ENCODE data around the gene MYT1. TPM values are rescaled to one million over a fixed set of nuclear protein-coding genes. Genes with fewer than 3 reads are reported as not detected.

The MYT1 gene
- total and polyA plus RNA-seq, 4 donors: under 0.01 to 6.5 (median 0.08) TPM

DNA sequence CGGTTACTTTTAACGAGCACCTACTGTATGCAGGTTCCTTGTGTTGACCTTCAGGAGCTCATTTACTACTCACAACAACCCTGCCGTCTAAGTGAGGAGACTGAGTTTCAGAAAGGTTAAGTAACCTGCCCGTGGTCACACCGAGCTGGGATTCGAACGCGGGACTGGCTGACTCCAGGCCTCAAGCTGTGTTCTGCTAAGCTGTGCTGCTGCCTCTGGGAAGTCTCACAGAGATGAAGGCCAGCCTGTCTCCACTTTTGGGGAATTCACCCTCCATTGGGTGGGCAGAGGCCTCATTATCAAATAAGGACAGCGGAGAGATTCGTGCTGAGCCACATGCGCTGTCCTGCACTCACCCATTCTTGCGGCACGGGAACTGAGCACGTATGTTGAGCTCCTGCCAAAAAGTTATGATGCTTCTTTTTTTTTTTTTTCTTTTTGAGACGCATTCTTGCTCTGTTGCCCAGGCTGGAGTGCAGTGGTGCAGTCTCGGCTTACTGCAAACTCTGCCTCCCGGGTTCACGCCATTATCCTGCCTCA is 25.9 kb upstream of the MYT1 start:
- H3K4me3 ChIP-seq (ENCODE audit: low read depth in 1 of 3, low read length in 3 of 3): no peak overlapping the region
- DNase-seq (ENCODE audit: low spot score): no peak
- 93% methylated on average over 18 of the region's 18 CpGs for WGBS
- H3K9me3 ChIP-seq (ENCODE audit: control insufficient read depth in 4 of 4, low read length in 3 of 4): no peaks in the 10 kb centered on the region
- no peaks in the 10 kb centered on the region for H3K36me3 ChIP-seq (ENCODE audit: control insufficient read depth in 4 of 4, insufficient read depth in 3 of 4, low read depth in 1 of 4, low read length in 3 of 4)
- no peaks in the 10 kb centered on the region for H3K4me1 ChIP-seq (ENCODE audit: control insufficient read depth in 4 of 4, insufficient read depth in 4 of 4, low read length in 3 of 4)
- TF ChIP-seq FOXA1 (IDR thresholded peaks at IDR 0.05): no peak
- TF ChIP-seq, protein P1, sequence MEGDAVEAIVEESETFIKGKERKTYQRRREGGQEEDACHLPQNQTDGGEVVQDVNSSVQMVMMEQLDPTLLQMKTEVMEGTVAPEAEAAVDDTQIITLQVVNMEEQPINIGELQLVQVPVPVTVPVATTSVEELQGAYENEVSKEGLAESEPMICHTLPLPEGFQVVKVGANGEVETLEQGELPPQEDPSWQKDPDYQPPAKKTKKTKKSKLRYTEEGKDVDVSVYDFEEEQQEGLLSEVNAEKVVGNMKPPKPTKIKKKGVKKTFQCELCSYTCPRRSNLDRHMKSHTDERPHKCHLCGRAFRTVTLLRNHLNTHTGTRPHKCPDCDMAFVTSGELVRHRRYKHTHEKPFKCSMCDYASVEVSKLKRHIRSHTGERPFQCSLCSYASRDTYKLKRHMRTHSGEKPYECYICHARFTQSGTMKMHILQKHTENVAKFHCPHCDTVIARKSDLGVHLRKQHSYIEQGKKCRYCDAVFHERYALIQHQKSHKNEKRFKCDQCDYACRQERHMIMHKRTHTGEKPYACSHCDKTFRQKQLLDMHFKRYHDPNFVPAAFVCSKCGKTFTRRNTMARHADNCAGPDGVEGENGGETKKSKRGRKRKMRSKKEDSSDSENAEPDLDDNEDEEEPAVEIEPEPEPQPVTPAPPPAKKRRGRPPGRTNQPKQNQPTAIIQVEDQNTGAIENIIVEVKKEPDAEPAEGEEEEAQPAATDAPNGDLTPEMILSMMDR (IDR thresholded peaks at IDR 0.05; ENCODE audit: low read depth, low read length, missing input control): no peak
- TF ChIP-seq HNF4A (conservative IDR thresholded peaks at IDR 0.05): no peak
- TF ChIP-seq JUND (IDR thresholded peaks at IDR 0.05): no peak
- no peak for TF ChIP-seq HNF4G (IDR thresholded peaks at IDR 0.05)
- TF ChIP-seq FOXA2 (IDR thresholded peaks at IDR 0.05): no peak
- no peak for TF ChIP-seq TAF1 (conservative IDR thresholded peaks at IDR 0.05)
- TF ChIP-seq, protein P2, sequence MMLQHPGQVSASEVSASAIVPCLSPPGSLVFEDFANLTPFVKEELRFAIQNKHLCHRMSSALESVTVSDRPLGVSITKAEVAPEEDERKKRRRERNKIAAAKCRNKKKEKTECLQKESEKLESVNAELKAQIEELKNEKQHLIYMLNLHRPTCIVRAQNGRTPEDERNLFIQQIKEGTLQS (IDR thresholded peaks at IDR 0.05): no peak
- TF ChIP-seq, protein P3, sequence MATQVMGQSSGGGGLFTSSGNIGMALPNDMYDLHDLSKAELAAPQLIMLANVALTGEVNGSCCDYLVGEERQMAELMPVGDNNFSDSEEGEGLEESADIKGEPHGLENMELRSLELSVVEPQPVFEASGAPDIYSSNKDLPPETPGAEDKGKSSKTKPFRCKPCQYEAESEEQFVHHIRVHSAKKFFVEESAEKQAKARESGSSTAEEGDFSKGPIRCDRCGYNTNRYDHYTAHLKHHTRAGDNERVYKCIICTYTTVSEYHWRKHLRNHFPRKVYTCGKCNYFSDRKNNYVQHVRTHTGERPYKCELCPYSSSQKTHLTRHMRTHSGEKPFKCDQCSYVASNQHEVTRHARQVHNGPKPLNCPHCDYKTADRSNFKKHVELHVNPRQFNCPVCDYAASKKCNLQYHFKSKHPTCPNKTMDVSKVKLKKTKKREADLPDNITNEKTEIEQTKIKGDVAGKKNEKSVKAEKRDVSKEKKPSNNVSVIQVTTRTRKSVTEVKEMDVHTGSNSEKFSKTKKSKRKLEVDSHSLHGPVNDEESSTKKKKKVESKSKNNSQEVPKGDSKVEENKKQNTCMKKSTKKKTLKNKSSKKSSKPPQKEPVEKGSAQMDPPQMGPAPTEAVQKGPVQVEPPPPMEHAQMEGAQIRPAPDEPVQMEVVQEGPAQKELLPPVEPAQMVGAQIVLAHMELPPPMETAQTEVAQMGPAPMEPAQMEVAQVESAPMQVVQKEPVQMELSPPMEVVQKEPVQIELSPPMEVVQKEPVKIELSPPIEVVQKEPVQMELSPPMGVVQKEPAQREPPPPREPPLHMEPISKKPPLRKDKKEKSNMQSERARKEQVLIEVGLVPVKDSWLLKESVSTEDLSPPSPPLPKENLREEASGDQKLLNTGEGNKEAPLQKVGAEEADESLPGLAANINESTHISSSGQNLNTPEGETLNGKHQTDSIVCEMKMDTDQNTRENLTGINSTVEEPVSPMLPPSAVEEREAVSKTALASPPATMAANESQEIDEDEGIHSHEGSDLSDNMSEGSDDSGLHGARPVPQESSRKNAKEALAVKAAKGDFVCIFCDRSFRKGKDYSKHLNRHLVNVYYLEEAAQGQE (IDR thresholded peaks at IDR 0.05): no peak
- no peak for TF ChIP-seq NR2F2 (IDR thresholded peaks at IDR 0.05)
- H3K27ac ChIP-seq (ENCODE audit: low read depth in 1 of 2, low read length in 2 of 2): no peak overlapping the region
- H3K9ac ChIP-seq (ENCODE audit: low read depth in 1 of 2, low read length in 2 of 2): no peak overlapping the region
- no peaks in the 10 kb centered on the region for H3K27me3 ChIP-seq (ENCODE audit: control insufficient read depth in 4 of 4, insufficient read depth in 4 of 4, low read length in 3 of 4)

DNA sequence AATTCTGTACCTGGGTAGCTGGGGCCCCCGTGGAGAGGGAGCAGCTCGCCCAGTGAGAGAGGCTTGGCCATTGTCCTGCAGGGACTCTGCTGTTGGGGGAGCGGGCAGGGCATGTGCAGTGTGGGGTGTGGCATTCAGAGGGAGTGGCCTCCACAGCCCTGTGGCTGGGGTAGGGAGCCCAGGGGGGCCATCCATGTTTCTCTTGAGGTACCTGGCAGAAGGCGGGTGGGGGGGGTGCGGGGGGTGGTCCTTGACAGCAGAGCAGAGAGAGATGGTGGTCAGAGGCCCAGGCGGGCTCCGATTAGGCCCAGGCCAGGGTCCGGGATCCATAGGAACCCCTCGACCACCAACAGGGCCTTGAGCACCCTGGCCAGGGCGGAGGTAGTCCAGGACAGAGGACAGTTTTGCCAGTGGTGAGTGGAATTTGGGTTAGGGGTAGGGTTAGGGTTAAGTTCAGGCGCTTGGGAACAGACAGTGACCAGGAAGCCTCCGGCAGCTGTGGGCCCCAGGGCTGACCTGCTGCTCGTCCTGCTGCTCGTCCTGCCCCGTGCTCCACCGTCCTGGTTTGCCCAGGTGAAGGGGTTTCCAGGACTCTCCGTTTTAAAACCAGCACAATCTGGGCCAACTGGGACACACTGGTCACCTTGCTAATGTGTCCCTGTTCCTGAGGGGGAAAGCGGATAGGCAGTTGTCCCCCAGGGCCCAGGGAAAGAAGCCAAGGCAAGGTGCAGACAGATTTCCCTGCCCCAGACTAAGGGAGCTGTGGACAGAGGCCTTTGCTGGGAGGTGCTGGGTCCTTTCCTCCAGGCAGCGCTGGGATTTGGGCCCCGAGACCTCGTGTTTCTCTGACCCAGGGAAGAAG is 24.8 kb upstream of the MYT1 start:
- DNase-seq (ENCODE audit: low spot score): no peak
- Histone ChIP-seq H3K4me1 (ENCODE audit: control insufficient read depth in 4 of 4, insufficient read depth in 4 of 4, low read length in 3 of 4) (no peaks in the 10 kb centered on the region), H3K36me3 (ENCODE audit: control insufficient read depth in 4 of 4, insufficient read depth in 3 of 4, low read depth in 1 of 4, low read length in 3 of 4) (no peaks in the 10 kb centered on the region), H3K9ac (ENCODE audit: low read depth in 1 of 2, low read length in 2 of 2) (no peak overlapping the region), H3K4me3 (ENCODE audit: low read depth in 1 of 3, low read length in 3 of 3) (no peak overlapping the region), H3K27me3 (ENCODE audit: control insufficient read depth in 4 of 4, insufficient read depth in 4 of 4, low read length in 3 of 4) (no peaks in the 10 kb centered on the region), H3K9me3 (ENCODE audit: control insufficient read depth in 4 of 4, low read length in 3 of 4) (peaks cover 0 to under 1% (median 0%) of the 10 kb centered on the region in 4 donors), H3K27ac (ENCODE audit: low read depth in 1 of 2, low read length in 2 of 2) (no peak overlapping the region)
- 87% methylated on average over 21 of the region's 21 CpGs for WGBS
- TF ChIP-seq, protein P4, sequence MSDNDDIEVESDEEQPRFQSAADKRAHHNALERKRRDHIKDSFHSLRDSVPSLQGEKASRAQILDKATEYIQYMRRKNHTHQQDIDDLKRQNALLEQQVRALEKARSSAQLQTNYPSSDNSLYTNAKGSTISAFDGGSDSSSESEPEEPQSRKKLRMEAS (IDR thresholded peaks at IDR 0.05): no peak
- TF ChIP-seq FOXA2 (IDR thresholded peaks at IDR 0.05) (no peak), FOXA1 (IDR thresholded peaks at IDR 0.05) (no peak), YY1 (IDR thresholded peaks at IDR 0.05) (no peak), GABPA (IDR thresholded peaks at IDR 0.05 in 1 of 2, conservative IDR thresholded peaks at IDR 0.05 in 1 of 2) (no peak), HNF4A (conservative IDR thresholded peaks at IDR 0.05) (no peak), RXRA (IDR thresholded peaks at IDR 0.05) (no peak), NR2F2 (IDR thresholded peaks at IDR 0.05) (no peak), EGR1 (IDR thresholded peaks at IDR 0.05; ENCODE audit: low read depth in 2 of 2) (no peak), HNF4G (IDR thresholded peaks at IDR 0.05) (no peak)
- TF ChIP-seq, protein P5, sequence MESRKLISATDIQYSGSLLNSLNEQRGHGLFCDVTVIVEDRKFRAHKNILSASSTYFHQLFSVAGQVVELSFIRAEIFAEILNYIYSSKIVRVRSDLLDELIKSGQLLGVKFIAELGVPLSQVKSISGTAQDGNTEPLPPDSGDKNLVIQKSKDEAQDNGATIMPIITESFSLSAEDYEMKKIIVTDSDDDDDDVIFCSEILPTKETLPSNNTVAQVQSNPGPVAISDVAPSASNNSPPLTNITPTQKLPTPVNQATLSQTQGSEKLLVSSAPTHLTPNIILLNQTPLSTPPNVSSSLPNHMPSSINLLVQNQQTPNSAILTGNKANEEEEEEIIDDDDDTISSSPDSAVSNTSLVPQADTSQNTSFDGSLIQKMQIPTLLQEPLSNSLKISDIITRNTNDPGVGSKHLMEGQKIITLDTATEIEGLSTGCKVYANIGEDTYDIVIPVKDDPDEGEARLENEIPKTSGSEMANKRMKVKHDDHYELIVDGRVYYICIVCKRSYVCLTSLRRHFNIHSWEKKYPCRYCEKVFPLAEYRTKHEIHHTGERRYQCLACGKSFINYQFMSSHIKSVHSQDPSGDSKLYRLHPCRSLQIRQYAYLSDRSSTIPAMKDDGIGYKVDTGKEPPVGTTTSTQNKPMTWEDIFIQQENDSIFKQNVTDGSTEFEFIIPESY (IDR thresholded peaks at IDR 0.05): no peak
- TF ChIP-seq, protein P1 (IDR thresholded peaks at IDR 0.05; ENCODE audit: low read depth, low read length, missing input control): no peak
